CD14-positive monocyte (primary cell): ENCODE results near the gene ZNF497. TPM values are rescaled to one million over a fixed set of nuclear protein-coding genes. Genes with fewer than 3 reads are reported as not detected.

Source experiments
- DNase-seq, 3 donors: peaks; one replicate each; pipeline ENCODE4 v3.0.0-alpha.2; 2011 to 2022
- H2AFZ ChIP-seq: 2 replicates; pipeline ENCODE4 v1.6.0; 2012; ENCODE audit warnings: mild to moderate bottlenecking, low read depth, low read length, inconsistent platforms; ENCODE audit not compliant: insufficient read depth, poor library complexity, severe bottlenecking
- H3K27ac ChIP-seq, 2 donors: 1 replicate in 1 of 2; 2 replicates in 1 of 2; pipeline ENCODE4 v1.5.1; 2012 to 2013; ENCODE audit warnings: low read length in 2 of 2, control low read depth in 1 of 2, inconsistent platforms in 1 of 2, low read depth in 1 of 2, mild to moderate bottlenecking in 1 of 2
- H3K27me3 ChIP-seq, 2 donors: one replicate each; pipeline versions ENCODE4 v1.6.0 to v1.6.1; 2011 to 2013; ENCODE audit warnings: low read length in 2 of 2; ENCODE audit not compliant: control insufficient read depth in 2 of 2, insufficient read depth in 2 of 2
- H3K36me3 ChIP-seq, 2 donors: replicated peaks in 1 of 2; 1 replicate in 1 of 2; 2 replicates in 1 of 2; pipeline versions ENCODE4 v1.5.1 to v1.6.1; 2012 to 2013; ENCODE audit warnings: low read length in 2 of 2, control low read depth in 1 of 2, inconsistent platforms in 1 of 2, mild to moderate bottlenecking in 1 of 2; ENCODE audit not compliant: insufficient read depth in 2 of 2, control insufficient read depth in 1 of 2
- H3K4me1 ChIP-seq, 2 donors: 1 replicate in 1 of 2; 2 replicates in 1 of 2; pipeline versions ENCODE4 v1.5.1 to v1.6.1; 2012 to 2013; ENCODE audit warnings: low read length in 2 of 2, control low read depth in 1 of 2, inconsistent platforms in 1 of 2, mild to moderate bottlenecking in 1 of 2, moderate library complexity in 1 of 2; ENCODE audit not compliant: insufficient read depth in 2 of 2, control insufficient read depth in 1 of 2
- H3K4me2 ChIP-seq: replicated peaks from 2 replicates; pipeline ENCODE3; 2012; ENCODE audit warnings: low read length, moderate library complexity, mild to moderate bottlenecking; ENCODE audit not compliant: poor library complexity, severe bottlenecking; ENCODE audit errors: extremely low read depth
- H3K4me3 ChIP-seq, 3 experiments: fragments of 200-600 bp in 1 of 3; sonication (generic) in 1 of 3; replicated peaks in 1 of 3; 1 replicate in 2 of 3; 2 replicates in 1 of 3; pipeline ENCODE4 v1.5.1; 2011 to 2013; ENCODE audit warnings: low read length in 3 of 3, mild to moderate bottlenecking in 3 of 3, control low read depth in 2 of 3, low read depth in 2 of 3, inconsistent platforms in 1 of 3, moderate library complexity in 1 of 3
- H3K79me2 ChIP-seq: 2 replicates; pipeline ENCODE4 v1.6.0; 2012; ENCODE audit warnings: mild to moderate bottlenecking, control low read depth, inconsistent platforms, low read length, moderate library complexity; ENCODE audit not compliant: insufficient read depth
- H3K9ac ChIP-seq: 2 replicates; pipeline ENCODE4 v1.6.0; 2017; ENCODE audit warnings: low read length, mild to moderate bottlenecking; ENCODE audit not compliant: insufficient read depth, poor library complexity, severe bottlenecking
- H3K9me3 ChIP-seq, 2 donors: replicated peaks in 1 of 2; 1 replicate in 1 of 2; 2 replicates in 1 of 2; pipeline versions ENCODE4 v1.5.1 to v1.6.1; 2012 to 2013; ENCODE audit warnings: low read length in 2 of 2, control low read depth in 1 of 2; ENCODE audit not compliant: control insufficient read depth in 1 of 2, insufficient read depth in 1 of 2
- H4K20me1 ChIP-seq: 2 replicates; pipeline ENCODE4 v1.6.0; 2012; ENCODE audit warnings: mild to moderate bottlenecking, low read length, control low read depth, moderate library complexity; ENCODE audit not compliant: insufficient read depth
- H3K27ac Mint-ChIP-seq, 7 donors: one replicate each; pipeline ENCODE4 v1.8.0; 2020; ENCODE audit warnings: mild to moderate bottlenecking in 7 of 7, mixed read lengths in 7 of 7, moderate library complexity in 6 of 7, inconsistent platforms in 2 of 7
- H3K27me3 Mint-ChIP-seq, 3 donors: one replicate each; pipeline ENCODE4 v1.8.0; 2021 to 2022; ENCODE audit warnings: low read depth in 3 of 3, mild to moderate bottlenecking in 3 of 3, mixed read lengths in 3 of 3, moderate library complexity in 3 of 3, inconsistent platforms in 1 of 3
- H3K36me3 Mint-ChIP-seq, 2 donors: one replicate each; pipeline ENCODE4 v1.8.0; 2020; ENCODE audit warnings: mixed read lengths in 2 of 2, inconsistent platforms in 1 of 2, mild to moderate bottlenecking in 1 of 2
- H3K4me1 Mint-ChIP-seq: one replicate; pipeline ENCODE4 v1.8.0; 2020; ENCODE audit warnings: mild to moderate bottlenecking, mixed read lengths
- H3K4me3 Mint-ChIP-seq, 2 donors: one replicate each; pipeline ENCODE4 v1.8.0; 2020; ENCODE audit warnings: mild to moderate bottlenecking in 2 of 2, mixed read lengths in 2 of 2, moderate library complexity in 1 of 2
- H3K9me3 Mint-ChIP-seq, 7 donors: one replicate each; pipeline ENCODE4 v1.8.0; 2020 to 2022; ENCODE audit warnings: mixed read lengths in 7 of 7, mild to moderate bottlenecking in 6 of 7, moderate library complexity in 6 of 7, inconsistent platforms in 2 of 7
- CTCF ChIP-seq: fragments of 200-600 bp; IDR thresholded peaks from one replicate; pipeline ENCODE4 v1.8.0; 2022; ENCODE audit warnings: antibody characterized with exemption, mild to moderate bottlenecking
- WGBS: methylation state at CpG from one replicate; pipeline ENCODE4 v1.1.5; 2013; ENCODE audit warnings: missing lambda C conversion rate; ENCODE audit not compliant: insufficient coverage; 5-methylcytosine and 5-hydroxymethylcytosine counted together
- intact Hi-C, 2 donors: fragments of 100-400 bp; cut with micrococcal nuclease; formaldehyde crosslinking; loops; one replicate each; pipeline versions ENCODE4 v1.15.0 to v1.15.1; 2023
- polyA plus RNA-seq, 3 donors: library from polyadenylated mRNA; depleted of rRNA in 1 of 3; unstranded in 2 of 3; stranded (reverse) in 1 of 3; fragments of 300-500 nt in 2 of 3; fragments of >200 nt in 1 of 3; fragmentation: Illumina TruSeq in 2 of 3; gene quantifications; 1 replicate in 2 of 3; 2 replicates in 1 of 3; pipeline ENCODE4 v1.2.3, GENCODE V29; 2012 to 2021

Gene ZNF497
- polyA plus RNA-seq, 3 donors, result 0.28 to 0.60 (median 0.41) TPM

- Histone ChIP-seq H2AFZ (no peak overlapping the region), H3K27me3 (no peaks in the 10 kb centered on the region), H3K4me2 (no peak overlapping the region), H3K27ac (no peak overlapping the region), H3K9me3 (peaks cover 4 to 13% of the 10 kb centered on the region in 2 donors), H3K36me3 (peaks cover 27 to 51% of the 10 kb centered on the region in 2 donors), H3K79me2 (no peaks in the 10 kb centered on the region), H4K20me1 (no peaks in the 10 kb centered on the region), H3K9ac (no peak overlapping the region), H3K4me1 (no peaks in the 10 kb centered on the region), H3K4me3 (no peak overlapping the region)
- Mint-ChIP-seq H3K4me1 (no peaks in the 10 kb centered on the region), H3K4me3 (no peak overlapping the region), H3K36me3 (peaks cover 45 to 50% of the 10 kb centered on the region in 2 donors), H3K27me3 (peaks cover 2 to 3% (median 2%) of the 10 kb centered on the region in 3 donors), H3K27ac (peak overlapping the region in 1 of 7 donors; percentile 59), H3K9me3 (peaks cover 0 to 13% (median 7%) of the 10 kb centered on the region in 7 donors)
- intact Hi-C loops, result no loop called here
- TF ChIP-seq CTCF, result no peak
- 100% methylated on average over 2 of the region's 4 CpGs for WGBS
- no peak for DNase-seq
Measured at GRCh38 chr19:58336820-58337219, 25.7 kb downstream of the ZNF497 start.

GRCh38 chr19:58336216-58336615 is 26.3 kb downstream of the ZNF497 start:
- peaks cover 0 to 13% (median 7%) of the 10 kb centered on the region in 7 donors for H3K9me3 Mint-ChIP-seq
- 100% methylated on average over 1 of the region's 1 CpG for WGBS
- peaks cover 43 to 50% of the 10 kb centered on the region in 2 donors for H3K36me3 Mint-ChIP-seq

More at GRCh38 chr19:58336216-58336615, 26.3 kb downstream of the ZNF497 start:
- no peaks in the 10 kb centered on the region for H3K4me1 ChIP-seq
- no peak overlapping the region for H3K4me2 ChIP-seq
- TF ChIP-seq CTCF, result no peak
- Mint-ChIP-seq H3K27ac (no peak overlapping the region), H3K4me3 (no peak overlapping the region), H3K4me1 (no peaks in the 10 kb centered on the region), H3K27me3 (peaks cover 0 to 3% (median 2%) of the 10 kb centered on the region in 3 donors)
- H4K20me1 ChIP-seq, result no peaks in the 10 kb centered on the region
- peaks cover 4 to 13% of the 10 kb centered on the region in 2 donors for H3K9me3 ChIP-seq
- DNase-seq, result no peak
- H3K27me3 ChIP-seq, result no peaks in the 10 kb centered on the region
- H3K27ac ChIP-seq, result no peak overlapping the region
- no peak overlapping the region for H3K9ac ChIP-seq
- peaks cover 27 to 51% of the 10 kb centered on the region in 2 donors for H3K36me3 ChIP-seq
- intact Hi-C loops, result no loop called here
- no peak overlapping the region for H2AFZ ChIP-seq
- no peak overlapping the region for H3K4me3 ChIP-seq
- H3K79me2 ChIP-seq, result no peaks in the 10 kb centered on the region
